HepG2 (cell line): ENCODE data around the gene WDR81.

Source experiments
- CHD4 ChIP-seq: fragments of 200-600 bp; sonication (generic); IDR thresholded peaks from 2 replicates; pipeline ENCODE4 v1.7.0; 2017; ENCODE audit warnings: mild to moderate bottlenecking, low read length, borderline replicate concordance
- ISX ChIP-seq: sonication (generic); formaldehyde crosslinking; conservative IDR thresholded peaks from 2 replicates; pipeline ENCODE4 v1.5.0; 2020; ENCODE audit warnings: missing genetic modification reagents
- JUN ChIP-seq: sonication (generic); formaldehyde crosslinking; IDR thresholded peaks from 2 replicates; pipeline ENCODE4 v1.4.0; 2020; ENCODE audit warnings: mild to moderate bottlenecking, missing genetic modification reagents
- RFX3 ChIP-seq: IDR thresholded peaks from 2 replicates; pipeline ENCODE4 v1.6.1; 2016; ENCODE audit warnings: missing biosample characterization, missing genetic modification reagents
- RNF2 ChIP-seq: fragments of 450-650 bp; conservative IDR thresholded peaks from 2 replicates; pipeline ENCODE4 v1.6.1; 2016; ENCODE audit warnings: low read depth
- TF ChIP-seq, protein P1 (sequence below): sonication (generic); formaldehyde crosslinking; IDR thresholded peaks from 2 replicates; pipeline ENCODE4 v1.5.0; 2020; ENCODE audit warnings: mild to moderate bottlenecking, missing genetic modification reagents, moderate library complexity

GRCh38 chr17:1753767-1754429 lies 29.4 kb downstream of the WDR81 start:
- TF ChIP-seq RFX3: no peak
- TF ChIP-seq ISX (CRISPR knock-in tag): no peak
- TF ChIP-seq, protein P1, sequence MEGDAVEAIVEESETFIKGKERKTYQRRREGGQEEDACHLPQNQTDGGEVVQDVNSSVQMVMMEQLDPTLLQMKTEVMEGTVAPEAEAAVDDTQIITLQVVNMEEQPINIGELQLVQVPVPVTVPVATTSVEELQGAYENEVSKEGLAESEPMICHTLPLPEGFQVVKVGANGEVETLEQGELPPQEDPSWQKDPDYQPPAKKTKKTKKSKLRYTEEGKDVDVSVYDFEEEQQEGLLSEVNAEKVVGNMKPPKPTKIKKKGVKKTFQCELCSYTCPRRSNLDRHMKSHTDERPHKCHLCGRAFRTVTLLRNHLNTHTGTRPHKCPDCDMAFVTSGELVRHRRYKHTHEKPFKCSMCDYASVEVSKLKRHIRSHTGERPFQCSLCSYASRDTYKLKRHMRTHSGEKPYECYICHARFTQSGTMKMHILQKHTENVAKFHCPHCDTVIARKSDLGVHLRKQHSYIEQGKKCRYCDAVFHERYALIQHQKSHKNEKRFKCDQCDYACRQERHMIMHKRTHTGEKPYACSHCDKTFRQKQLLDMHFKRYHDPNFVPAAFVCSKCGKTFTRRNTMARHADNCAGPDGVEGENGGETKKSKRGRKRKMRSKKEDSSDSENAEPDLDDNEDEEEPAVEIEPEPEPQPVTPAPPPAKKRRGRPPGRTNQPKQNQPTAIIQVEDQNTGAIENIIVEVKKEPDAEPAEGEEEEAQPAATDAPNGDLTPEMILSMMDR: no peak
- no peak for TF ChIP-seq CHD4
- TF ChIP-seq JUN (CRISPR knock-in tag): no peak
- TF ChIP-seq RNF2: no peak
